ENCODE measurements around the gene C2orf66. TPM values are rescaled to one million over a fixed set of nuclear protein-coding genes. Genes with fewer than 3 reads are reported as not detected.

C2orf66 gene
- total RNA-seq, 1 donor from 2014 or later = under 0.01 TPM

GRCh38 chr2:196767101-196767500 is 42.1 kb downstream of the C2orf66 start:
- no peak for DNase-seq (ENCODE audit: low read depth in 2 of 2)

- DNase-seq (ENCODE audit: low read depth in 2 of 2) = no peak
Observed at GRCh38 chr2:196759378-196759706, 49.8 kb downstream of the C2orf66 start.

- peak; percentile 27 to 38 for DNase-seq (ENCODE audit: low read depth in 2 of 2)
Observed at GRCh38 chr2:196758474-196759377, 50.4 kb downstream of the C2orf66 start.

Other genes with a start within 250 kb of the C2orf66 start
- gene HECW2, start 215.8 kb downstream of the C2orf66 start, total RNA-seq = 40.3 and 55.6 TPM in 2 replicates
- gene CCDC150, start 169.6 kb downstream of the C2orf66 start, total RNA-seq = 4.4 and 5.5 TPM in 2 replicates
- gene GTF3C3, start 9.7 kb downstream of the C2orf66 start, total RNA-seq = 37.7 and 38.6 TPM in 2 replicates
- 2.9 and 3.6 TPM in 2 replicates for gene PGAP1, start 117.4 kb upstream of the C2orf66 start, total RNA-seq